CD4-positive, alpha-beta T cell (primary cell): ENCODE measurements around the gene KANK4. TPM values are rescaled to one million over a fixed set of nuclear protein-coding genes. Genes with fewer than 3 reads are reported as not detected.

Experiments used
- ATAC-seq: fragments of 200-7000 bp; cut with Tn5 transposase; one replicate; pipeline ENCODE4 v1.10.0; 2022; ENCODE audit warnings: mild to moderate bottlenecking; ENCODE audit not compliant: poor library complexity
- CTCF ChIA-PET: fragments of 350-600 bp; sonication (Branson Sonifier 250); formaldehyde crosslinking; loops from one replicate; lab custom pipeline; 2021; ENCODE audit warnings: antibody characterized with exemption, inconsistent platforms; lab: Charles Lee
- POLR2A ChIA-PET: fragments of 350-600 bp; sonication (Branson Sonifier 250); formaldehyde crosslinking; loops from one replicate; lab custom pipeline; 2021; ENCODE audit warnings: antibody characterized with exemption, inconsistent platforms; lab: Charles Lee
- DNase-seq, 14 experiments: peaks; one replicate each; pipeline ENCODE4 v3.0.0-alpha.2; 2013 to 2020; ENCODE audit warnings: mixed read lengths in 2 of 14
- H3K27ac ChIP-seq, 2 donors: one replicate each; pipeline versions ENCODE4 v1.5.1 to v1.7.0; 2013; ENCODE audit warnings: low read length in 2 of 2, low read depth in 1 of 2, mild to moderate bottlenecking in 1 of 2
- H3K27me3 ChIP-seq, 2 experiments: 1 replicate in 1 of 2; 2 replicates in 1 of 2; pipeline versions ENCODE4 v1.6.1 to v1.7.0; 2013; ENCODE audit warnings: low read length in 2 of 2, control low read depth in 1 of 2, mild to moderate bottlenecking in 1 of 2, moderate library complexity in 1 of 2; ENCODE audit not compliant: insufficient read depth in 2 of 2, control insufficient read depth in 1 of 2
- H3K36me3 ChIP-seq: one replicate; pipeline ENCODE4 v1.6.1; 2013; ENCODE audit warnings: low read length, control low read depth; ENCODE audit not compliant: insufficient read depth
- H3K4me1 ChIP-seq: one replicate; pipeline ENCODE4 v1.6.1; 2013; ENCODE audit warnings: low read length, control low read depth; ENCODE audit not compliant: insufficient read depth
- H3K4me3 ChIP-seq: one replicate; pipeline ENCODE4 v1.5.1; 2013; ENCODE audit warnings: mild to moderate bottlenecking, low read length, moderate library complexity
- H3K9me3 ChIP-seq, 2 experiments: 1 replicate in 1 of 2; 2 replicates in 1 of 2; pipeline versions ENCODE4 v1.6.1 to v1.7.0; 2013; ENCODE audit warnings: low read length in 2 of 2, mild to moderate bottlenecking in 2 of 2, control low read depth in 1 of 2, moderate library complexity in 1 of 2; ENCODE audit not compliant: control insufficient read depth in 1 of 2, insufficient read depth in 1 of 2
- H3K27ac Mint-ChIP-seq: one replicate; pipeline ENCODE4 v1.8.0; 2020; ENCODE audit warnings: mixed read lengths
- H3K27me3 Mint-ChIP-seq: one replicate; pipeline ENCODE4 v1.8.0; 2021; ENCODE audit warnings: mixed read lengths
- H3K36me3 Mint-ChIP-seq: one replicate; pipeline ENCODE4 v1.8.0; 2021; ENCODE audit warnings: low read depth, mixed read lengths
- H3K4me1 Mint-ChIP-seq: one replicate; pipeline ENCODE4 v1.8.0; 2021; ENCODE audit warnings: low read depth, mixed read lengths
- H3K4me3 Mint-ChIP-seq: one replicate; pipeline ENCODE4 v1.8.0; 2020; ENCODE audit warnings: mild to moderate bottlenecking, mixed read lengths
- H3K9me3 Mint-ChIP-seq: one replicate; pipeline ENCODE4 v1.8.0; 2020; ENCODE audit warnings: mixed read lengths
- CTCF ChIP-seq: fragments of 200-600 bp; IDR thresholded peaks from one replicate; pipeline ENCODE4 v1.8.0; 2022; ENCODE audit warnings: antibody characterized with exemption, mild to moderate bottlenecking
- intact Hi-C, 2 experiments: fragments of 100-400 bp; cut with DNase I in 1 of 2; cut with micrococcal nuclease in 1 of 2; formaldehyde crosslinking; loops; one replicate each; pipeline versions ENCODE4 v1.15.1 to v1.9.0; 2023 to 2025; cut with DNase I, micrococcal nuclease
- total RNA-seq, 174 experiments: library from RNA in 2 of 174; stranded (reverse) in 2 of 174; gene quantifications; one replicate each; pipeline ENCODE4 v1.2.3 and lab custom pipeline; 2021 to 2026

KANK4 gene
- total RNA-seq, 2 experiments from 2014 or later: not detected

GRCh38 chr1:62237950-62238374, 81.3 kb downstream of the KANK4 start:
- Histone ChIP-seq H3K36me3 (no peaks in the 10 kb centered on the region), H3K27me3 (no peaks in the 10 kb centered on the region), H3K9me3 (no peaks in the 10 kb centered on the region), H3K27ac (no peak overlapping the region), H3K4me3 (no peak overlapping the region), H3K4me1 (no peaks in the 10 kb centered on the region)
- TF ChIP-seq CTCF: no peak
- Mint-ChIP-seq H3K4me3 (no peak overlapping the region), H3K4me1 (no peaks in the 10 kb centered on the region), H3K36me3 (no peaks in the 10 kb centered on the region), H3K9me3 (no peaks in the 10 kb centered on the region), H3K27me3 (no peaks in the 10 kb centered on the region), H3K27ac (no peak overlapping the region)
- intact Hi-C loops: no loop called here
- ChIA-PET POLR2A (no interaction called here), CTCF (no interaction called here)
- ATAC-seq (no peak), DNase-seq (no peak)

- intact Hi-C loops: no loop called here
- Histone ChIP-seq H3K27me3 (no peaks in the 10 kb centered on the region), H3K9me3 (no peaks in the 10 kb centered on the region), H3K4me3 (no peak overlapping the region), H3K36me3 (no peaks in the 10 kb centered on the region), H3K27ac (no peak overlapping the region), H3K4me1 (no peaks in the 10 kb centered on the region)
- Mint-ChIP-seq H3K4me1 (no peaks in the 10 kb centered on the region), H3K4me3 (no peak overlapping the region), H3K27ac (no peak overlapping the region), H3K9me3 (no peaks in the 10 kb centered on the region), H3K27me3 (no peaks in the 10 kb centered on the region), H3K36me3 (no peaks in the 10 kb centered on the region)
- POLR2A ChIA-PET: no interaction called here
- CTCF ChIA-PET: interaction anchor here (0.7 kb wide), 1 partner anchor 102 kb away, joined by 4 read pairs; no protein-coding TSS in a partner anchor
- no peak for ATAC-seq
- TF ChIP-seq CTCF: no peak
- DNase-seq: no peak
These were observed 81.9 kb downstream of the KANK4 start for GRCh38 chr1:62237361-62237760.

GRCh38 chr1:62235576-62235975, 83.7 kb downstream of the KANK4 start:
- H3K36me3 ChIP-seq: no peaks in the 10 kb centered on the region
- Mint-ChIP-seq H3K4me1 (no peaks in the 10 kb centered on the region), H3K27ac (no peak overlapping the region), H3K4me3 (no peak overlapping the region), H3K36me3 (no peaks in the 10 kb centered on the region), H3K27me3 (no peaks in the 10 kb centered on the region), H3K9me3 (no peaks in the 10 kb centered on the region)
- intact Hi-C loops: no loop called here
- no peak for ATAC-seq
- CTCF ChIA-PET: no interaction called here
- H3K4me3 ChIP-seq: no peak overlapping the region
- H3K27me3 ChIP-seq: no peaks in the 10 kb centered on the region
- no peaks in the 10 kb centered on the region for H3K4me1 ChIP-seq
- no peak for DNase-seq
- no peak overlapping the region for H3K27ac ChIP-seq
- H3K9me3 ChIP-seq: no peaks in the 10 kb centered on the region
- no peak for TF ChIP-seq CTCF
- POLR2A ChIA-PET: no interaction called here
